Mucosa of stomach (tissue), 1 donor: ENCODE measurements around the gene BMPR1B.

ENCODE experiments used
- H3K27me3 ChIP-seq: one replicate; pipeline ENCODE4 v1.7.0; 2013; ENCODE audit warnings: mild to moderate bottlenecking, low read length; ENCODE audit not compliant: control insufficient read depth, insufficient read depth
- H3K36me3 ChIP-seq: one replicate; pipeline ENCODE4 v1.7.0; 2013; ENCODE audit warnings: low read length; ENCODE audit not compliant: control insufficient read depth, insufficient read depth
- H3K4me1 ChIP-seq: one replicate; pipeline ENCODE4 v1.7.0; 2013; ENCODE audit warnings: mild to moderate bottlenecking, low read length; ENCODE audit not compliant: control insufficient read depth, insufficient read depth
- H3K4me3 ChIP-seq: one replicate; pipeline ENCODE4 v1.7.0; 2013; ENCODE audit warnings: low read length
- H3K9ac ChIP-seq: one replicate; pipeline ENCODE4 v1.7.0; 2013; ENCODE audit warnings: mild to moderate bottlenecking, low read length, moderate library complexity
- H3K9me3 ChIP-seq: one replicate; pipeline ENCODE4 v1.7.0; 2013; ENCODE audit warnings: mild to moderate bottlenecking, low read length, moderate library complexity; ENCODE audit not compliant: control insufficient read depth
- donor health status: Pancreatic carcinoma.

BMPR1B gene

DNA sequence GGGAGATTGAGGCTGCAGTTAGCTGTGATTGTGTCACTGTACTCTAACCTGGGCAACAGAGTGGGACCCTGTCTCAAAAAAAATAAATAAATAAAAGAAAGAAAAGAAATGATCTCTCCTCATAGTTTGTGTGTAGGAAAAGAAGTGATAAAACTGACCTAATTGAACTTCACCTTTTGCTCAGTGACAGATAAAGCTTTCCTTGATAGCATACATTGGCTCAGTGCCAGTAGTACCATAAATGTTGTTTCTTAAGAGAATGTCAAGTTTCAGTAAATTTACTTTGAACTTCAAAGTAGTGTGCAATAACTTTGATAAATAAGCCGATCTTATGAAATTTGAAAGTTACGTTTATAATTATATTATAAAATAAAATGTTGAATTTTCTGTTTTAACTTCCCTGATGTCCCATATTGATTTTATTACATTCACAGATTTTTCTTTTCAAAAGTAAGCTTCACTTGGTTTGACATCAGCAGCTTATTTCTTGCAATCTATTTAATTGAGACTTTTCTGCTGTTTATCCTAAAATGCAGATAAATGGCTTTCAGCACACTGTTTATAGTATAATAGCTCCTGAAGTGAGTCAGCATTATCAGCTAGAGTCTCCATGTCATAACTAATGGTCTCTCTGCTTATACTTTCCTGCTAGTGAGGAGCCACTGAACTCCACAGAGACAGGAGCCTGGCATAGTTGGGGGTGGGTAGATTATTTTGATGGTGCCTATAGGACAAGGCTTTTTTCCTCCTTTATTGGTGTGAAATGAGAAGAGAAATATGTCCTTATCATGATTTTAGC lies 330.1 kb downstream of the BMPR1B start:
- H3K9me3 ChIP-seq: no peaks in the 10 kb centered on the region
- no peaks in the 10 kb centered on the region for H3K27me3 ChIP-seq
- no peak overlapping the region for H3K9ac ChIP-seq
- no peaks in the 10 kb centered on the region for H3K36me3 ChIP-seq
- H3K4me1 ChIP-seq: peaks cover 23% of the 10 kb centered on the region
- H3K4me3 ChIP-seq: no peak overlapping the region

DNA sequence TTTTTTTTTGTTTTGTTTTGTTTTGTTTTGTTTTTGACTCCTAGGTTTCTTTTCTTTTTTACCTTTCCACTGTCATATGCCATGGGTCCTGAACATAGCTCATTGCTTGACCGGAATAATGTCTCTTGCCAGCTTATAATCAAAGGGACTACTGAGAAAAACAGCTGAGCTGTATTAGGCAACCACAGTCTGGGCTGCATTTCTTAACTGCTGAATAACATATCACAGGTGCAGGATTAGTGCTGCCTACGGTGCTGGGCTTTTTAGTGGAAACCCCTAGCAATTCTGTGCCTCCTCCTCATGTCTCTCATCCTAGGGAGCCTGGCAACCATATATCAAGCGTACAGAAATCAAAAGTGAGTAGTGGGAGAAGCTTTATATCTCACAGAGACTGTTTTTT lies 333.5 kb downstream of the BMPR1B start:
- H3K4me3 ChIP-seq: no peak overlapping the region
- no peaks in the 10 kb centered on the region for H3K9me3 ChIP-seq
- H3K9ac ChIP-seq: no peak overlapping the region
- peaks cover 12% of the 10 kb centered on the region for H3K4me1 ChIP-seq
- no peaks in the 10 kb centered on the region for H3K27me3 ChIP-seq
- no peaks in the 10 kb centered on the region for H3K36me3 ChIP-seq

DNA sequence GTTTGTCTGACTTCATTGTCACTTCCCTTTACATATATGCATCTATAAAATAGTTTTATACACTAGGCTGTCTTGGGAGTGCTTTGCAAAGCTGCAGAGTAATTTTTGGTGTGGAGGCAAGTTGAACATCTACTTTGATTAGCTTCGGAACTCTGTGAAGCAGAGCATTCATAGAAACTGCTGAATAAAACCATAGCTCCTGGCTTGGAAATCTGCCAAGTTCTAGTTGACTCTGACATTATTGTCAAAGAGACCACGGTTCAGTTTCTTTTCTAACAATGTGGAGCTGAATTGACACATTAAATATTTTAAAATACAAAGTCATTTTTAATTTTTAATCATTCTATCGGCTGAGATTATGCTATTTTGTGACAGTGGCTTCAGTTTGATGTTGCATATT lies 335.0 kb downstream of the BMPR1B start:
- Histone ChIP-seq H3K27me3 (no peaks in the 10 kb centered on the region), H3K4me3 (no peak overlapping the region), H3K9me3 (no peaks in the 10 kb centered on the region), H3K36me3 (no peaks in the 10 kb centered on the region), H3K9ac (no peak overlapping the region), H3K4me1 (peaks cover 3% of the 10 kb centered on the region)

DNA sequence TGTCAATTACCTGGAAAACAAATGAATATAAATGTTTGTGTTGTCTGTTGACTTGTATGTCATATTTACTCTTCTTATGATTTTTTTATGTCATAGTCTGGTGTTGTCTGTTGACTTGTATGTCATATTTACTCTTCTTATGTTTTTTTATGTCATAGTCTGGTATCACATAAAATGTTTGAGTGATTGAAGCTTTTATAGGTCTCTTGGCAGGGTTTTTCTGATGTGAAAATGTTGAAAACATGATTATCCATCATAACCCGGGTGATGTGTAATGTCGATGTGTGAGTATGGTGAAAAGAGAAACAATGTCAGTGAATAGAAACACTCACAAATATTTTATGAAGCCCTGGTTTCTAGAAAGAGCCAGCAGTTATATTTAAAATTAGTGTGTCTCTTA lies 335.7 kb downstream of the BMPR1B start:
- Histone ChIP-seq H3K27me3 (no peaks in the 10 kb centered on the region), H3K4me1 (no peaks in the 10 kb centered on the region), H3K9ac (no peak overlapping the region), H3K36me3 (no peaks in the 10 kb centered on the region), H3K9me3 (no peaks in the 10 kb centered on the region), H3K4me3 (no peak overlapping the region)

- H3K4me1 ChIP-seq: no peaks in the 10 kb centered on the region
- H3K9ac ChIP-seq: no peak overlapping the region
- H3K9me3 ChIP-seq: no peaks in the 10 kb centered on the region
- H3K4me3 ChIP-seq: no peak overlapping the region
- H3K36me3 ChIP-seq: no peaks in the 10 kb centered on the region
- no peaks in the 10 kb centered on the region for H3K27me3 ChIP-seq
These were observed 336.5 kb downstream of the BMPR1B start for GRCh38 chr4:95093936-95094929.

- H3K27me3 ChIP-seq: no peaks in the 10 kb centered on the region
- H3K4me3 ChIP-seq: no peak overlapping the region
- H3K36me3 ChIP-seq: no peaks in the 10 kb centered on the region
- no peaks in the 10 kb centered on the region for H3K4me1 ChIP-seq
- H3K9ac ChIP-seq: no peak overlapping the region
- no peaks in the 10 kb centered on the region for H3K9me3 ChIP-seq
These were observed 337.7 kb downstream of the BMPR1B start for GRCh38 chr4:95095348-95095974.

DNA sequence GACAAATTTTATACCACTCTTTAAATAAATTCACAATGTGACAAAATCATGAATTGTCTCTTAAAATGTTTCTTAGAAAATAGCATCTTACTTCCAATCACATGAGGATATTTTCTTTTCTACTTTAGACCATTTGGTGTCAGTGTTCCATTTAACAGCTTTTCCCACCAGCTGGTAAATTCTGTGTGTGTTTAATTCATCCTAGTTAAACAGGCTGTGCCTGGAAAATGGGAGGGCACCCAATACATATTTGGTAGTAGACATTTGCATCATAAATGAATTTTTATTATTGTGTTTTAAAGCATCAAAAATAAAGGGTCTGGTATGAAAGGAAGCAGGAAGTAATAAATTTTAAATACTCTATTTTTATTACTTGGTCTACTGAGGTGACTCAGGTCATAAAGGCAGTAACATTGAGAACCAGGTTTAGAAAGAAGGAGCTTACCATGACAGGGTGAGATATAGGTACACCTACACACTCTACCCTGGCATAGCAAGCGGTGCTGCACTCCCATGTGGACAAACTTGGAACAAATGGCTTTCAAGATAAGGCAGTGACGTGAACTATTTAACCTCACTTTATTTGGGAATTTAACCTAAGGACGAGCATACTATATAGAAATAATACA lies 344.5 kb downstream of the BMPR1B start:
- H3K27me3 ChIP-seq: no peaks in the 10 kb centered on the region
- H3K9ac ChIP-seq: no peak overlapping the region
- no peak overlapping the region for H3K4me3 ChIP-seq
- no peaks in the 10 kb centered on the region for H3K36me3 ChIP-seq
- H3K4me1 ChIP-seq: no peaks in the 10 kb centered on the region
- no peaks in the 10 kb centered on the region for H3K9me3 ChIP-seq

GRCh38 chr4:95105112-95105511 lies 347.4 kb downstream of the BMPR1B start:
- H3K4me1 ChIP-seq: no peaks in the 10 kb centered on the region
- no peaks in the 10 kb centered on the region for H3K36me3 ChIP-seq
- no peaks in the 10 kb centered on the region for H3K9me3 ChIP-seq
- no peak overlapping the region for H3K4me3 ChIP-seq
- H3K27me3 ChIP-seq: no peaks in the 10 kb centered on the region
- H3K9ac ChIP-seq: no peak overlapping the region

- Histone ChIP-seq H3K4me3 (no peak overlapping the region), H3K27me3 (no peaks in the 10 kb centered on the region), H3K4me1 (no peaks in the 10 kb centered on the region), H3K36me3 (no peaks in the 10 kb centered on the region), H3K9ac (no peak overlapping the region), H3K9me3 (no peaks in the 10 kb centered on the region)
These were observed 348.2 kb downstream of the BMPR1B start for GRCh38 chr4:95105983-95106382.

- no peak overlapping the region for H3K4me3 ChIP-seq
- no peaks in the 10 kb centered on the region for H3K9me3 ChIP-seq
- no peaks in the 10 kb centered on the region for H3K36me3 ChIP-seq
- no peaks in the 10 kb centered on the region for H3K4me1 ChIP-seq
- H3K27me3 ChIP-seq: no peaks in the 10 kb centered on the region
- no peak overlapping the region for H3K9ac ChIP-seq
These were observed 348.7 kb downstream of the BMPR1B start for GRCh38 chr4:95106408-95106928.

GRCh38 chr4:95107004-95107403 lies 349.2 kb downstream of the BMPR1B start:
- no peaks in the 10 kb centered on the region for H3K9me3 ChIP-seq
- no peak overlapping the region for H3K9ac ChIP-seq
- no peaks in the 10 kb centered on the region for H3K27me3 ChIP-seq
- H3K4me3 ChIP-seq: no peak overlapping the region
- no peaks in the 10 kb centered on the region for H3K4me1 ChIP-seq
- no peaks in the 10 kb centered on the region for H3K36me3 ChIP-seq
